ENCODE results near the gene NCBP1.

Gene NCBP1

GRCh38 chr9:97705354-97705950 is 71.8 kb downstream of the NCBP1 start:
- H3K4me1 ChIP-seq (ENCODE audit: control insufficient read depth, insufficient read depth, low read length): no peaks in the 10 kb centered on the region
- WGBS, 2 experiments: 83% methylated on average over 3 of the region's 3 CpGs
- H3K9me3 ChIP-seq (ENCODE audit: control insufficient read depth, low read length): no peaks in the 10 kb centered on the region
- no peak overlapping the region for H3K27ac ChIP-seq (ENCODE audit: insufficient read depth, low read depth, low read length, poor library complexity, severe bottlenecking)
- H3K4me3 ChIP-seq (ENCODE audit: insufficient read depth, low read depth, low read length): no peak overlapping the region
- peaks cover 7% of the 10 kb centered on the region for H3K27me3 ChIP-seq (ENCODE audit: control insufficient read depth, insufficient read depth, low read length, poor library complexity, severe bottlenecking)
- no peaks in the 10 kb centered on the region for H3K36me3 ChIP-seq (ENCODE audit: control insufficient read depth, insufficient read depth, low read length)

- 77 to 89% methylated on average over 2 of the region's 2 CpGs for WGBS, 2 experiments
Measured at GRCh38 chr9:97706246-97706645, 72.6 kb downstream of the NCBP1 start.

GRCh38 chr9:97710356-97711222 is 77.0 kb downstream of the NCBP1 start:
- Histone ChIP-seq H3K27ac (ENCODE audit: insufficient read depth, low read depth, low read length, poor library complexity, severe bottlenecking) (no peak overlapping the region), H3K4me3 (ENCODE audit: insufficient read depth, low read depth, low read length) (no peak overlapping the region), H3K9me3 (ENCODE audit: control insufficient read depth, low read length) (no peaks in the 10 kb centered on the region), H3K36me3 (ENCODE audit: control insufficient read depth, insufficient read depth, low read length) (no peaks in the 10 kb centered on the region), H3K4me1 (ENCODE audit: control insufficient read depth, insufficient read depth, low read length) (no peaks in the 10 kb centered on the region), H3K27me3 (ENCODE audit: control insufficient read depth, insufficient read depth, low read length, poor library complexity, severe bottlenecking) (peaks cover 9% of the 10 kb centered on the region)
- WGBS, 2 experiments: 27% methylated on average over 8 to 9 of the region's 9 CpGs

More at GRCh38 chr9:97706246-97706645, 72.6 kb downstream of the NCBP1 start:
- Histone ChIP-seq H3K4me3 (ENCODE audit: insufficient read depth, low read depth, low read length) (no peak overlapping the region), H3K27ac (ENCODE audit: insufficient read depth, low read depth, low read length, poor library complexity, severe bottlenecking) (no peak overlapping the region), H3K36me3 (ENCODE audit: control insufficient read depth, insufficient read depth, low read length) (no peaks in the 10 kb centered on the region), H3K4me1 (ENCODE audit: control insufficient read depth, insufficient read depth, low read length) (no peaks in the 10 kb centered on the region), H3K9me3 (ENCODE audit: control insufficient read depth, low read length) (no peaks in the 10 kb centered on the region), H3K27me3 (ENCODE audit: control insufficient read depth, insufficient read depth, low read length, poor library complexity, severe bottlenecking) (peaks cover 12% of the 10 kb centered on the region)

- no peaks in the 10 kb centered on the region for H3K9me3 ChIP-seq (ENCODE audit: control insufficient read depth, low read length)
- WGBS, 2 experiments: 21 to 25% methylated on average over 12 of the region's 12 CpGs
- peaks cover 9% of the 10 kb centered on the region for H3K27me3 ChIP-seq (ENCODE audit: control insufficient read depth, insufficient read depth, low read length, poor library complexity, severe bottlenecking)
- H3K36me3 ChIP-seq (ENCODE audit: control insufficient read depth, insufficient read depth, low read length): no peaks in the 10 kb centered on the region
- H3K4me3 ChIP-seq (ENCODE audit: insufficient read depth, low read depth, low read length): no peak overlapping the region
- no peak overlapping the region for H3K27ac ChIP-seq (ENCODE audit: insufficient read depth, low read depth, low read length, poor library complexity, severe bottlenecking)
- no peaks in the 10 kb centered on the region for H3K4me1 ChIP-seq (ENCODE audit: control insufficient read depth, insufficient read depth, low read length)
Measured at GRCh38 chr9:97711223-97711626, 77.6 kb downstream of the NCBP1 start.

- Histone ChIP-seq H3K27me3 (ENCODE audit: control insufficient read depth, insufficient read depth, low read length, poor library complexity, severe bottlenecking) (peaks cover 9% of the 10 kb centered on the region), H3K4me1 (ENCODE audit: control insufficient read depth, insufficient read depth, low read length) (no peaks in the 10 kb centered on the region), H3K36me3 (ENCODE audit: control insufficient read depth, insufficient read depth, low read length) (no peaks in the 10 kb centered on the region), H3K9me3 (ENCODE audit: control insufficient read depth, low read length) (no peaks in the 10 kb centered on the region), H3K4me3 (ENCODE audit: insufficient read depth, low read depth, low read length) (no peak overlapping the region), H3K27ac (ENCODE audit: insufficient read depth, low read depth, low read length, poor library complexity, severe bottlenecking) (no peak overlapping the region)
- WGBS, 2 experiments: 79 to 96% methylated on average over 3 of the region's 3 CpGs
Measured at GRCh38 chr9:97714435-97714834, 80.8 kb downstream of the NCBP1 start.

- Histone ChIP-seq H3K9me3 (ENCODE audit: control insufficient read depth, low read length) (no peaks in the 10 kb centered on the region), H3K4me1 (ENCODE audit: control insufficient read depth, insufficient read depth, low read length) (no peaks in the 10 kb centered on the region), H3K36me3 (ENCODE audit: control insufficient read depth, insufficient read depth, low read length) (no peaks in the 10 kb centered on the region), H3K27me3 (ENCODE audit: control insufficient read depth, insufficient read depth, low read length, poor library complexity, severe bottlenecking) (no peaks in the 10 kb centered on the region), H3K27ac (ENCODE audit: insufficient read depth, low read depth, low read length, poor library complexity, severe bottlenecking) (no peak overlapping the region), H3K4me3 (ENCODE audit: insufficient read depth, low read depth, low read length) (no peak overlapping the region)
- 89 to 91% methylated on average over 2 to 3 of the region's 3 CpGs for WGBS, 2 experiments
Measured at GRCh38 chr9:97717866-97718265, 84.2 kb downstream of the NCBP1 start.

GRCh38 chr9:97721396-97721795 is 87.8 kb downstream of the NCBP1 start:
- Histone ChIP-seq H3K27ac (ENCODE audit: insufficient read depth, low read depth, low read length, poor library complexity, severe bottlenecking) (no peak overlapping the region), H3K36me3 (ENCODE audit: control insufficient read depth, insufficient read depth, low read length) (no peaks in the 10 kb centered on the region), H3K27me3 (ENCODE audit: control insufficient read depth, insufficient read depth, low read length, poor library complexity, severe bottlenecking) (no peaks in the 10 kb centered on the region), H3K9me3 (ENCODE audit: control insufficient read depth, low read length) (no peaks in the 10 kb centered on the region), H3K4me3 (ENCODE audit: insufficient read depth, low read depth, low read length) (no peak overlapping the region), H3K4me1 (ENCODE audit: control insufficient read depth, insufficient read depth, low read length) (no peaks in the 10 kb centered on the region)
- 90 to 94% methylated on average over 2 of the region's 2 CpGs for WGBS, 2 experiments

GRCh38 chr9:97722331-97722730 is 88.7 kb downstream of the NCBP1 start:
- no peaks in the 10 kb centered on the region for H3K36me3 ChIP-seq (ENCODE audit: control insufficient read depth, insufficient read depth, low read length)
- WGBS, 2 experiments: 88 to 97% methylated on average over 2 of the region's 2 CpGs
- H3K27me3 ChIP-seq (ENCODE audit: control insufficient read depth, insufficient read depth, low read length, poor library complexity, severe bottlenecking): no peaks in the 10 kb centered on the region
- no peaks in the 10 kb centered on the region for H3K9me3 ChIP-seq (ENCODE audit: control insufficient read depth, low read length)
- no peaks in the 10 kb centered on the region for H3K4me1 ChIP-seq (ENCODE audit: control insufficient read depth, insufficient read depth, low read length)
- no peak overlapping the region for H3K4me3 ChIP-seq (ENCODE audit: insufficient read depth, low read depth, low read length)
- H3K27ac ChIP-seq (ENCODE audit: insufficient read depth, low read depth, low read length, poor library complexity, severe bottlenecking): no peak overlapping the region

All from ectodermal cell (in vitro differentiated cells).